ENCODE results near the gene GRID2.

The GRID2 gene

DNA sequence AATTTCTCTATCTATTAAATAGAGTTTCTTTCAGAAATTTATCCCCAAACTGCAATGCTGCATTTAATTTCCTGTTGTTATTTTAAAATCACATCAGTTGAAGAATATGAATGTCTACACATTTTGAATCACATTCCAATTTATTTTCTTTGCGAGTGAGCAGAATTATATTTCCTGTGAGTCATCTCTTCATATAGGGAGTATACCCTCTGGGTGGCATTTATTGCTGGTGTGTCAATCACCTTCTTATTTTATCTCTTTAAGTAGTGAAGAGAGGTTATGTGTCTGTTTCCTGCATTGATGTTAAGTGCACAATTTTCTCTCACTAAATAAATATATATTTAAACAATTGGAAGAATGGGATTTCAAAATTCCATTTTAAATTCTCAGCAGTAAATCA lies 1013.8 kb downstream of the GRID2 start:
- TF ChIP-seq, protein P1, sequence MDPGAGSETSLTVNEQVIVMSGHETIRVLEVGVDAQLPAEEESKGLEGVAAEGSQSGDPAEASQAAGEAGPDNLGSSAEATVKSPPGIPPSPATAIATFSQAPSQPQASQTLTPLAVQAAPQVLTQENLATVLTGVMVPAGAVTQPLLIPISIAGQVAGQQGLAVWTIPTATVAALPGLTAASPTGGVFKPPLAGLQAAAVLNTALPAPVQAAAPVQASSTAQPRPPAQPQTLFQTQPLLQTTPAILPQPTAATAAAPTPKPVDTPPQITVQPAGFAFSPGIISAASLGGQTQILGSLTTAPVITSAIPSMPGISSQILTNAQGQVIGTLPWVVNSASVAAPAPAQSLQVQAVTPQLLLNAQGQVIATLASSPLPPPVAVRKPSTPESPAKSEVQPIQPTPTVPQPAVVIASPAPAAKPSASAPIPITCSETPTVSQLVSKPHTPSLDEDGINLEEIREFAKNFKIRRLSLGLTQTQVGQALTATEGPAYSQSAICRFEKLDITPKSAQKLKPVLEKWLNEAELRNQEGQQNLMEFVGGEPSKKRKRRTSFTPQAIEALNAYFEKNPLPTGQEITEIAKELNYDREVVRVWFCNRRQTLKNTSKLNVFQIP (CRISPR knock-in tag; IDR thresholded peaks at IDR 0.05; ENCODE audit: borderline replicate concordance, low read depth), result no peak
- TF ChIP-seq BACH2 (CRISPR knock-in tag; IDR thresholded peaks at IDR 0.05; ENCODE audit: borderline replicate concordance) (no peak), ESRRG (CRISPR knock-in tag; IDR thresholded peaks at IDR 0.05) (no peak), ZNF565 (CRISPR knock-in tag; conservative IDR thresholded peaks at IDR 0.05; ENCODE audit: low read depth) (no peak), ZNF8 (CRISPR knock-in tag; IDR thresholded peaks at IDR 0.05) (no peak), ZFP3 (CRISPR knock-in tag; IDR thresholded peaks at IDR 0.05) (no peak), GLIS3 (CRISPR knock-in tag; IDR thresholded peaks at IDR 0.05) (no peak), ZC3H10 (CRISPR knock-in tag; IDR thresholded peaks at IDR 0.05) (no peak), TCF4 (CRISPR knock-in tag; IDR thresholded peaks at IDR 0.05; ENCODE audit: borderline replicate concordance) (no peak), ZNF70 (CRISPR knock-in tag; IDR thresholded peaks at IDR 0.05) (no peak), ZFP30 (CRISPR knock-in tag; IDR thresholded peaks at IDR 0.05) (no peak), RARB (CRISPR knock-in tag; IDR thresholded peaks at IDR 0.05) (no peak)
- TF ChIP-seq, protein P2, sequence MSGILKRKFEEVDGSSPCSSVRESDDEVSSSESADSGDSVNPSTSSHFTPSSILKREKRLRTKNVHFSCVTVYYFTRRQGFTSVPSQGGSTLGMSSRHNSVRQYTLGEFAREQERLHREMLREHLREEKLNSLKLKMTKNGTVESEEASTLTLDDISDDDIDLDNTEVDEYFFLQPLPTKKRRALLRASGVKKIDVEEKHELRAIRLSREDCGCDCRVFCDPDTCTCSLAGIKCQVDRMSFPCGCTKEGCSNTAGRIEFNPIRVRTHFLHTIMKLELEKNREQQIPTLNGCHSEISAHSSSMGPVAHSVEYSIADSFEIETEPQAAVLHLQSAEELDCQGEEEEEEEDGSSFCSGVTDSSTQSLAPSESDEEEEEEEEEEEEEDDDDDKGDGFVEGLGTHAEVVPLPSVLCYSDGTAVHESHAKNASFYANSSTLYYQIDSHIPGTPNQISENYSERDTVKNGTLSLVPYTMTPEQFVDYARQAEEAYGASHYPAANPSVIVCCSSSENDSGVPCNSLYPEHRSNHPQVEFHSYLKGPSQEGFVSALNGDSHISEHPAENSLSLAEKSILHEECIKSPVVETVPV (CRISPR knock-in tag; IDR thresholded peaks at IDR 0.05), result no peak
- no peak for ATAC-seq

DNA sequence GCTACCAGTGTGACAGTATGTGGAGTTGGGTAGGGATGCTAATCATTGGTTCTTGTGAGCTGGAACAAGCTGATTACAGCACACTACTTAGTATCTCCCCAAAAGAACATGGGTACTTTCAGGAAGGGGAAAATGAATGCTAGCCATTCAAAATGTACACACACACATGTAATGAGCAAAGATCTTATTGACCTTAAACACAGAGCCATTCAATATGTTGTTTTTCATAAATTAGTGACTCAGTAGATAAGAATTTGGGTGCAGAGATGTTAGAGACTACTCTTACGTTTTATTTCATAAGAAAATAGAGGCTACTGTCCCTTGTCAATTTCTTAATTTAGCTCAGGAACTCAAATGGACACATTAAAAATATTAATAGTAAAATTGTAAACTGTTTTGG lies 1015.3 kb downstream of the GRID2 start:
- TF ChIP-seq ZFP3 (CRISPR knock-in tag; IDR thresholded peaks at IDR 0.05) (no peak), ZC3H10 (CRISPR knock-in tag; IDR thresholded peaks at IDR 0.05) (no peak), SNAI2 (CRISPR knock-in tag; IDR thresholded peaks at IDR 0.05) (no peak), TCF4 (CRISPR knock-in tag; IDR thresholded peaks at IDR 0.05; ENCODE audit: borderline replicate concordance) (no peak), ZFP30 (CRISPR knock-in tag; IDR thresholded peaks at IDR 0.05) (no peak), OSR1 (CRISPR knock-in tag; IDR thresholded peaks at IDR 0.05) (no peak), RARB (CRISPR knock-in tag; IDR thresholded peaks at IDR 0.05) (no peak), TSHZ2 (CRISPR knock-in tag; IDR thresholded peaks at IDR 0.05) (no peak), ESRRG (CRISPR knock-in tag; IDR thresholded peaks at IDR 0.05) (no peak)
- TF ChIP-seq, protein P2 (CRISPR knock-in tag; IDR thresholded peaks at IDR 0.05), result no peak
- TF ChIP-seq, protein P3, sequence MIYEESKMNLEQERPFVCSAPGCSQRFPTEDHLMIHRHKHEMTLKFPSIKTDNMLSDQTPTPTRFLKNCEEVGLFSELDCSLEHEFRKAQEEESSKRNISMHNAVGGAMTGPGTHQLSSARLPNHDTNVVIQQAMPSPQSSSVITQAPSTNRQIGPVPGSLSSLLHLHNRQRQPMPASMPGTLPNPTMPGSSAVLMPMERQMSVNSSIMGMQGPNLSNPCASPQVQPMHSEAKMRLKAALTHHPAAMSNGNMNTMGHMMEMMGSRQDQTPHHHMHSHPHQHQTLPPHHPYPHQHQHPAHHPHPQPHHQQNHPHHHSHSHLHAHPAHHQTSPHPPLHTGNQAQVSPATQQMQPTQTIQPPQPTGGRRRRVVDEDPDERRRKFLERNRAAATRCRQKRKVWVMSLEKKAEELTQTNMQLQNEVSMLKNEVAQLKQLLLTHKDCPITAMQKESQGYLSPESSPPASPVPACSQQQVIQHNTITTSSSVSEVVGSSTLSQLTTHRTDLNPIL (CRISPR knock-in tag; IDR thresholded peaks at IDR 0.05; ENCODE audit: low read depth), result no peak
- ATAC-seq, result no peak

GRCh38 chr4:93320356-93320755 lies 1016.6 kb downstream of the GRID2 start:
- TF ChIP-seq ISL1 (CRISPR knock-in tag; IDR thresholded peaks at IDR 0.05) (no peak), ZFP3 (CRISPR knock-in tag; IDR thresholded peaks at IDR 0.05) (no peak), OSR1 (CRISPR knock-in tag; IDR thresholded peaks at IDR 0.05) (no peak), SNAI2 (CRISPR knock-in tag; IDR thresholded peaks at IDR 0.05) (no peak), ZNF565 (CRISPR knock-in tag; conservative IDR thresholded peaks at IDR 0.05; ENCODE audit: low read depth) (no peak), TSHZ2 (CRISPR knock-in tag; IDR thresholded peaks at IDR 0.05) (no peak), BACH2 (CRISPR knock-in tag; IDR thresholded peaks at IDR 0.05; ENCODE audit: borderline replicate concordance) (no peak), ARNTL (CRISPR knock-in tag; IDR thresholded peaks at IDR 0.05; ENCODE audit: borderline replicate concordance, low read depth) (no peak)
- TF ChIP-seq, protein P3 (CRISPR knock-in tag; IDR thresholded peaks at IDR 0.05; ENCODE audit: low read depth), result no peak
- TF ChIP-seq, protein P1 (CRISPR knock-in tag; IDR thresholded peaks at IDR 0.05; ENCODE audit: borderline replicate concordance, low read depth), result no peak
- no peak for ATAC-seq

All from SK-N-SH treated with all-trans-retinoic acid at 6 μM for 48 hours (cell line).